ENCODE results near the gene PLA2G6. TPM values are rescaled to one million over a fixed set of nuclear protein-coding genes. Genes with fewer than 3 reads are reported as not detected.

Gene PLA2G6
- total RNA-seq, 1 donor from 2014 or later = 49.7 TPM

Other genes starting within 250 kb of the PLA2G6 start
- gene C22orf23, start 228.2 kb downstream of the PLA2G6 start, total RNA-seq = not detected in 2 replicates
- gene POLR2F, start 228.1 kb downstream of the PLA2G6 start, total RNA-seq = 71.7 and 75.6 TPM in 2 replicates
- gene SOX10, start 197.3 kb downstream of the PLA2G6 start, total RNA-seq = not detected in 2 replicates
- gene PICK1, start 124.4 kb downstream of the PLA2G6 start, total RNA-seq = 10.3 and 13.0 TPM in 2 replicates
- not detected in 2 replicates for gene SLC16A8, start 97.6 kb downstream of the PLA2G6 start, total RNA-seq
- 0.61 and 0.78 TPM in 2 replicates for gene BAIAP2L2, start 71.1 kb downstream of the PLA2G6 start, total RNA-seq
- 5.2 and 6.3 TPM in 2 replicates for gene MAFF, start 20.2 kb upstream of the PLA2G6 start, total RNA-seq
- 45.9 and 46.2 TPM in 2 replicates for gene TMEM184B, start 91.2 kb upstream of the PLA2G6 start, total RNA-seq
- 100 and 106 TPM in 2 replicates for gene CSNK1E, start 135.6 kb upstream of the PLA2G6 start, total RNA-seq

All from T-helper 1 cell treated with Interleukin-12 subunit alpha and Interleukin-12 subunit beta and Interleukin-4 antibody, amounts not matched to agents 30 ng/mL and 1 ng/mL, for 36 hours (primary cell).